Mesenchymal stem cell (in vitro differentiated cells and primary cell): ENCODE data around the gene TLE3.

Source experiments
- DNase-seq: peaks from one replicate; pipeline ENCODE4 v3.0.0-alpha.2; 2013
- H2AFZ ChIP-seq: one replicate; pipeline ENCODE4 v1.6.1; 2013; ENCODE audit warnings: low read depth, mild to moderate bottlenecking, control low read depth, inconsistent platforms, low read length, moderate library complexity
- H2AK5ac ChIP-seq: 2 replicates; pipeline ENCODE4 v1.6.1; 2013; ENCODE audit warnings: low read length, moderate library complexity, mild to moderate bottlenecking, inconsistent platforms; ENCODE audit not compliant: severe bottlenecking
- H2BK120ac ChIP-seq: one replicate; pipeline ENCODE4 v1.6.1; 2013; ENCODE audit warnings: low read depth, mild to moderate bottlenecking, inconsistent platforms, low read length, moderate library complexity
- H2BK12ac ChIP-seq, 2 experiments: one replicate each; pipeline ENCODE4 v1.6.1; 2013; ENCODE audit warnings: inconsistent platforms in 2 of 2, low read length in 2 of 2, mild to moderate bottlenecking in 2 of 2, moderate library complexity in 2 of 2, control low read depth in 1 of 2
- H2BK15ac ChIP-seq: one replicate; pipeline ENCODE4 v1.6.1; 2013; ENCODE audit warnings: mild to moderate bottlenecking, low read depth, inconsistent platforms; ENCODE audit not compliant: poor library complexity, severe bottlenecking
- H2BK5ac ChIP-seq: 2 replicates; pipeline ENCODE4 v1.6.1; 2013; ENCODE audit warnings: low read depth, mild to moderate bottlenecking, low read length, control low read depth, inconsistent platforms; ENCODE audit not compliant: poor library complexity, severe bottlenecking
- H3K14ac ChIP-seq, 2 experiments: one replicate each; pipeline ENCODE4 v1.6.1; 2013; ENCODE audit warnings: inconsistent platforms in 2 of 2, low read length in 2 of 2, control low read depth in 1 of 2, mild to moderate bottlenecking in 1 of 2, moderate library complexity in 1 of 2
- H3K18ac ChIP-seq, 2 experiments: one replicate each; pipeline ENCODE4 v1.6.1; 2013; ENCODE audit warnings: inconsistent platforms in 2 of 2, low read length in 2 of 2, control low read depth in 1 of 2, low read depth in 1 of 2, mild to moderate bottlenecking in 1 of 2
- H3K23ac ChIP-seq, 2 experiments: one replicate each; pipeline ENCODE4 v1.6.1; 2013; ENCODE audit warnings: inconsistent platforms in 2 of 2, low read length in 2 of 2, mild to moderate bottlenecking in 2 of 2, moderate library complexity in 2 of 2, control low read depth in 1 of 2
- H3K27ac ChIP-seq: 2 replicates; pipeline ENCODE4 v1.5.1; 2013; ENCODE audit warnings: mild to moderate bottlenecking, moderate library complexity, low read length, control low read depth, inconsistent platforms; ENCODE audit not compliant: poor library complexity, severe bottlenecking
- H3K27me3 ChIP-seq, 2 experiments: 2 replicates each; pipeline versions ENCODE4 v1.6.1 to v1.7.0; 2013; ENCODE audit warnings: low read length in 2 of 2, mild to moderate bottlenecking in 2 of 2, moderate library complexity in 2 of 2, control low read depth in 1 of 2, inconsistent platforms in 1 of 2; ENCODE audit not compliant: control insufficient read depth in 1 of 2, insufficient read depth in 1 of 2
- H3K36me3 ChIP-seq, 2 experiments: 2 replicates each; pipeline versions ENCODE4 v1.6.1 to v1.7.0; 2013; ENCODE audit warnings: low read length in 2 of 2, control low read depth in 1 of 2, inconsistent platforms in 1 of 2, low read depth in 1 of 2, mild to moderate bottlenecking in 1 of 2; ENCODE audit not compliant: insufficient read depth in 2 of 2, control insufficient read depth in 1 of 2
- H3K4ac ChIP-seq, 2 experiments: one replicate each; pipeline ENCODE4 v1.6.1; 2013; ENCODE audit warnings: inconsistent platforms in 2 of 2, low read length in 2 of 2, mild to moderate bottlenecking in 2 of 2, moderate library complexity in 2 of 2, control low read depth in 1 of 2, low read depth in 1 of 2
- H3K4me1 ChIP-seq: 2 replicates; pipeline ENCODE4 v1.6.1; 2013; ENCODE audit warnings: low read depth, low read length, control low read depth; ENCODE audit not compliant: control insufficient read depth, insufficient read depth
- H3K4me2 ChIP-seq: 2 replicates; pipeline ENCODE4 v1.6.1; 2013; ENCODE audit warnings: low read length, mild to moderate bottlenecking, inconsistent platforms; ENCODE audit not compliant: poor library complexity, severe bottlenecking
- H3K4me3 ChIP-seq, 2 experiments: 2 replicates each; pipeline versions ENCODE4 v1.5.1 to v1.7.0; 2013; ENCODE audit warnings: low read length in 2 of 2, mild to moderate bottlenecking in 2 of 2, control low read depth in 1 of 2, low read depth in 1 of 2; ENCODE audit not compliant: insufficient read depth in 1 of 2
- H3K79me1 ChIP-seq: replicated peaks from 2 replicates; pipeline ENCODE4 v1.6.1; 2013; ENCODE audit warnings: mild to moderate bottlenecking, control low read depth, low read length, inconsistent platforms; ENCODE audit not compliant: poor library complexity, severe bottlenecking
- H3K9ac ChIP-seq: 2 replicates; pipeline ENCODE4 v1.7.0; 2013; ENCODE audit warnings: mild to moderate bottlenecking, low read length, moderate library complexity
- H3K9me3 ChIP-seq: 2 replicates; pipeline ENCODE4 v1.7.0; 2013; ENCODE audit warnings: mild to moderate bottlenecking, low read length; ENCODE audit not compliant: control insufficient read depth
- H4K8ac ChIP-seq: one replicate; pipeline ENCODE4 v1.6.1; 2013; ENCODE audit warnings: inconsistent platforms, mild to moderate bottlenecking, low read length, moderate library complexity
- H4K91ac ChIP-seq: one replicate; pipeline ENCODE4 v1.6.1; 2013; ENCODE audit warnings: mild to moderate bottlenecking, low read length, inconsistent platforms
- WGBS: methylation state at CpG from one replicate; pipeline ENCODE4 v1.1.7; 2013; ENCODE audit warnings: mixed read lengths; 5-methylcytosine and 5-hydroxymethylcytosine counted together

The TLE3 gene

GRCh38 chr15:70055601-70056051 is 42.1 kb downstream of the TLE3 start:
- Histone ChIP-seq H4K8ac (no peak overlapping the region), H2AK5ac (no peak overlapping the region), H2AFZ (no peak overlapping the region), H4K91ac (no peak overlapping the region), H2BK5ac (no peak overlapping the region), H2BK120ac (no peak overlapping the region), H3K23ac (no peak overlapping the region), H3K4ac (no peak overlapping the region), H3K18ac (no peak overlapping the region), H3K27me3 (no peaks in the 10 kb centered on the region), H2BK12ac (no peak overlapping the region), H3K4me2 (no peak overlapping the region), H2BK15ac (no peak overlapping the region), H3K9me3 (no peaks in the 10 kb centered on the region), H3K9ac (no peak overlapping the region), H3K4me3 (no peak overlapping the region), H3K79me1 (peaks cover 5% of the 10 kb centered on the region), H3K4me1 (peaks cover 10% of the 10 kb centered on the region), H3K14ac (no peak overlapping the region), H3K36me3 (peaks cover 96 to 99% of the 10 kb centered on the region in 2 experiments), H3K27ac (no peak overlapping the region)
- DNase-seq = no peak
- 68% methylated on average over 8 of the region's 9 CpGs for WGBS

DNA sequence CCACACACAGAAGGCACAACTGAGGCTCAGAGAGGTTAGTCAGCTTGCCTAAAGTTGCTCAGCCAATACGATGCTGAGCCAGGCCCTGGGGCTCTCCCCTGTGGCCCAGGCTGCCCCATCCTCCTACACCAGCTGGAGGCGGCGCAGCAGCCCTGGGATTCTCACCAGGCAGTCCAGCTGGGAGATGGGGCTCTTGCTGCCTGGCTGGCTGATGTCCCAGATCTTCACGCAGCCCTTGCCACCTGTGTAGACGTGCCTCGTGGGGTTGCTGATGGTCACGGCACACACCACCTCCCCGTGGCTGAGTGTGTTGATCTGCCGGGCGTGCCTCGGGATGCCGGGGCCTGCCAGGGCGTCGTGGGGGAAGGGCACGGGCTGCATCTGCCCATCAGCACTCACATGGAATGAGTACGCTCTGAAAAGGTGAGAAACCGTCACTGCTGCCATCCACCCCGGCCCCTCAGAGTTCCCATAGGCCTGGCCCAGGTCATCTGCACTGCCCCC is 42.8 kb downstream of the TLE3 start:
- no peak overlapping the region for H3K4ac ChIP-seq
- no peak overlapping the region for H3K18ac ChIP-seq
- no peak overlapping the region for H2AFZ ChIP-seq
- no peak for DNase-seq
- no peak overlapping the region for H4K91ac ChIP-seq
- no peaks in the 10 kb centered on the region for H3K27me3 ChIP-seq
- H3K79me1 ChIP-seq = peaks cover 5% of the 10 kb centered on the region
- no peak overlapping the region for H2BK120ac ChIP-seq
- no peaks in the 10 kb centered on the region for H3K9me3 ChIP-seq
- H3K36me3 ChIP-seq = peaks cover 96 to 99% of the 10 kb centered on the region in 2 experiments
- no peak overlapping the region for H2BK5ac ChIP-seq
- H2AK5ac ChIP-seq = no peak overlapping the region
- H3K9ac ChIP-seq = no peak overlapping the region
- no peak overlapping the region for H4K8ac ChIP-seq
- no peak overlapping the region for H3K4me3 ChIP-seq
- H3K4me2 ChIP-seq = no peak overlapping the region
- H3K27ac ChIP-seq = no peak overlapping the region
- H3K23ac ChIP-seq = no peak overlapping the region
- WGBS = 91% methylated on average over 18 of the region's 18 CpGs
- peaks cover 5% of the 10 kb centered on the region for H3K4me1 ChIP-seq
- H2BK15ac ChIP-seq = no peak overlapping the region
- no peak overlapping the region for H2BK12ac ChIP-seq
- H3K14ac ChIP-seq = no peak overlapping the region

GRCh38 chr15:70054366-70054765 is 43.4 kb downstream of the TLE3 start:
- Histone ChIP-seq H3K27me3 (no peaks in the 10 kb centered on the region), H3K4me1 (peaks cover 5% of the 10 kb centered on the region), H2BK15ac (no peak overlapping the region), H3K9ac (no peak overlapping the region), H2BK5ac (no peak overlapping the region), H3K18ac (no peak overlapping the region), H3K27ac (no peak overlapping the region), H3K4me2 (no peak overlapping the region), H4K91ac (no peak overlapping the region), H3K36me3 (peaks cover 96 to 99% of the 10 kb centered on the region in 2 experiments), H2AK5ac (no peak overlapping the region), H2BK12ac (no peak overlapping the region), H4K8ac (no peak overlapping the region), H3K23ac (no peak overlapping the region), H2BK120ac (no peak overlapping the region), H2AFZ (no peak overlapping the region), H3K14ac (no peak overlapping the region), H3K9me3 (no peaks in the 10 kb centered on the region), H3K4ac (no peak overlapping the region), H3K79me1 (peaks cover 5% of the 10 kb centered on the region), H3K4me3 (no peak overlapping the region)
- no peak for DNase-seq
- 96% methylated on average over 19 of the region's 19 CpGs for WGBS

- no peak overlapping the region for H3K4me3 ChIP-seq
- H3K23ac ChIP-seq = no peak overlapping the region
- peaks cover 93 to 99% of the 10 kb centered on the region in 2 experiments for H3K36me3 ChIP-seq
- H3K9me3 ChIP-seq = no peaks in the 10 kb centered on the region
- no peak overlapping the region for H3K14ac ChIP-seq
- peaks cover 5% of the 10 kb centered on the region for H3K79me1 ChIP-seq
- H2BK5ac ChIP-seq = no peak overlapping the region
- no peak overlapping the region for H4K8ac ChIP-seq
- H3K9ac ChIP-seq = no peak overlapping the region
- H2BK15ac ChIP-seq = no peak overlapping the region
- H3K18ac ChIP-seq = no peak overlapping the region
- no peak overlapping the region for H2AFZ ChIP-seq
- no peak overlapping the region for H2BK12ac ChIP-seq
- no peak overlapping the region for H3K4me2 ChIP-seq
- no peak overlapping the region for H3K27ac ChIP-seq
- H3K4ac ChIP-seq = no peak overlapping the region
- DNase-seq = no peak
- no peak overlapping the region for H4K91ac ChIP-seq
- H2BK120ac ChIP-seq = no peak overlapping the region
- H3K4me1 ChIP-seq = peaks cover 5% of the 10 kb centered on the region
- no peak overlapping the region for H2AK5ac ChIP-seq
- WGBS = 76% methylated on average over 11 of the region's 11 CpGs
- H3K27me3 ChIP-seq = no peaks in the 10 kb centered on the region
These were observed 43.9 kb downstream of the TLE3 start for GRCh38 chr15:70053716-70054229.
